Vagina (tissue), 2 donors: ENCODE data around the gene CTDSPL. TPM values are rescaled to one million over a fixed set of nuclear protein-coding genes. Genes with fewer than 3 reads are reported as not detected.
"Not testable (repeated sequence)": the region's sequence is repeated elsewhere in the genome, so short reads cannot be mapped to it uniquely, and the experiment has no call there.

ENCODE experiments used
- DNase-seq, 2 donors: peaks; one replicate each; pipeline ENCODE4 v3.0.0-alpha.2; 2017; ENCODE audit errors: extremely low spot score in 2 of 2
- H3K27ac ChIP-seq: fragments of 200-600 bp; sonication (generic); one replicate; pipeline ENCODE4 v1.5.1; 2019
- H3K27me3 ChIP-seq: fragments of 200-600 bp; sonication (generic); one replicate; pipeline ENCODE4 v1.5.1; 2019
- H3K36me3 ChIP-seq, 2 donors: fragments of 200-600 bp; sonication (generic); one replicate each; pipeline ENCODE4 v1.5.1; 2017 to 2019
- H3K4me1 ChIP-seq: fragments of 200-600 bp; sonication (generic); one replicate; pipeline ENCODE4 v1.5.1; 2019
- H3K4me3 ChIP-seq, 2 donors: fragments of 200-600 bp; sonication (generic); 1 replicate in 1 of 2; 2 replicates in 1 of 2; pipeline ENCODE4 v1.5.1; 2016 to 2019
- H3K9me3 ChIP-seq: fragments of 200-600 bp; sonication (generic); one replicate; pipeline ENCODE4 v1.5.1; 2019
- CTCF ChIP-seq, 3 experiments: fragments of 450-650 bp in 2 of 3; fragments of 200-600 bp in 1 of 3; sonication (generic) in 1 of 3; IDR thresholded peaks; one replicate each; pipeline ENCODE4 v1.5.1; 2017 to 2019; ENCODE audit warnings: antibody characterized with exemption in 3 of 3, mild to moderate bottlenecking in 2 of 3, moderate library complexity in 2 of 3
- POLR2A ChIP-seq, 2 donors: fragments of 450-650 bp; IDR thresholded peaks; one replicate each; pipeline ENCODE4 v1.6.1; 2017; ENCODE audit warnings: antibody characterized with exemption in 2 of 2, mild to moderate bottlenecking in 2 of 2, moderate library complexity in 2 of 2
- POLR2AphosphoS5 ChIP-seq, 2 donors: sonication (generic); formaldehyde crosslinking; IDR thresholded peaks; one replicate each; pipeline ENCODE4 v1.9.0; 2017; ENCODE audit warnings: antibody characterized with exemption in 2 of 2, mild to moderate bottlenecking in 2 of 2, low read depth in 1 of 2; ENCODE audit not compliant: insufficient read depth in 1 of 2
- intact Hi-C: fragments of 100-400 bp; cut with DNase I; formaldehyde crosslinking; loops from one replicate; pipeline ENCODE4 v1.15.1; 2023
- total RNA-seq: library from RNA; depleted of rRNA; stranded (reverse); fragments of >200 nt; gene quantifications from one replicate; pipeline ENCODE4 v1.2.3, GENCODE V29; 2016

The CTDSPL gene
- total RNA-seq: 28.0 TPM

GRCh38 chr3:37861620-37862041 lies at the start of gene CTDSPL:
Gene CTDSPL, plus strand, starts transcription at chr3:37861880. Its CDS starts 320 bp downstream, at chr3:37862200.
- no peak for DNase-seq
- peak within 1 kb of the TSS; percentile 80 to 86 for H3K4me3 ChIP-seq
- peaks cover 55% of the 10 kb centered on the region for H3K4me1 ChIP-seq
- intact Hi-C loops: no loop called here
- no peak for TF ChIP-seq POLR2A (IDR thresholded peaks at IDR 0.05)
- no peak for TF ChIP-seq POLR2AphosphoS5 (IDR thresholded peaks at IDR 0.05; ENCODE audit: insufficient read depth in 1 of 2, low read depth in 1 of 2)
- TF ChIP-seq CTCF (IDR thresholded peaks at IDR 0.05): no peak
- H3K27ac ChIP-seq: peak within 1 kb of the TSS; percentile 91
- no peaks in the 10 kb centered on the region for H3K36me3 ChIP-seq
- H3K9me3 ChIP-seq: no peaks in the 10 kb centered on the region
- no peaks in the 10 kb centered on the region for H3K27me3 ChIP-seq

GRCh38 chr3:37812499-37812896 lies 49.2 kb upstream of the CTDSPL start:
- Histone ChIP-seq H3K27ac (peak overlapping the region; percentile 61), H3K9me3 (no peaks in the 10 kb centered on the region), H3K36me3 (no peaks in the 10 kb centered on the region), H3K27me3 (no peaks in the 10 kb centered on the region), H3K4me3 (no peak overlapping the region), H3K4me1 (peaks cover 19% of the 10 kb centered on the region)
- TF ChIP-seq POLR2AphosphoS5 (IDR thresholded peaks at IDR 0.05; ENCODE audit: insufficient read depth in 1 of 2, low read depth in 1 of 2) (no peak), CTCF (IDR thresholded peaks at IDR 0.05) (no peak), POLR2A (IDR thresholded peaks at IDR 0.05) (no peak)
- intact Hi-C loops: no loop called here
- peak in 1 of 2 donors; percentile 82 for DNase-seq

DNA sequence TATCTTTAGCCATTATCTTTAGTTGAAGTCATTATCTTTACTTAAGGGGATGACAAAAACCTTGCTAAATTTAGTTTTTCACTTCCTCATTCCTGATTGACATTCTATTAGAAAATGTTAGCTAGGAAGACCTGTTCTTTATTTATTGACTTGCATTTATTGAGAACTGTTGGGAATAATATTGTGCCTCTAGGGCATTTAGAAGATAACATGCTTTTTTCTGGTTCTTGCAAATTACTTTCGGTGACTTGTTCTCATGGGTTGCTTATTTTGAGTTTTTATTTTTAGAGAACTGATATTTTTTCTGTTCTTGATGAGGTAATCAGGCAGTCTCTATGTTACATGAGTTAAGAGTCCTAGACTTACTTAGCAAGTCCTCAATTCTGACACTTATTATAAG lies 48.3 kb upstream of the CTDSPL start:
- intact Hi-C loops: no loop called here
- Histone ChIP-seq H3K4me1 (peaks cover 19% of the 10 kb centered on the region), H3K27me3 (no peaks in the 10 kb centered on the region), H3K27ac (peak overlapping the region; percentile 61), H3K9me3 (no peaks in the 10 kb centered on the region), H3K4me3 (no peak overlapping the region), H3K36me3 (no peaks in the 10 kb centered on the region)
- no peak for DNase-seq
- no peak for TF ChIP-seq CTCF (IDR thresholded peaks at IDR 0.05)
- TF ChIP-seq POLR2A (IDR thresholded peaks at IDR 0.05): no peak
- no peak for TF ChIP-seq POLR2AphosphoS5 (IDR thresholded peaks at IDR 0.05; ENCODE audit: insufficient read depth in 1 of 2, low read depth in 1 of 2)

DNA sequence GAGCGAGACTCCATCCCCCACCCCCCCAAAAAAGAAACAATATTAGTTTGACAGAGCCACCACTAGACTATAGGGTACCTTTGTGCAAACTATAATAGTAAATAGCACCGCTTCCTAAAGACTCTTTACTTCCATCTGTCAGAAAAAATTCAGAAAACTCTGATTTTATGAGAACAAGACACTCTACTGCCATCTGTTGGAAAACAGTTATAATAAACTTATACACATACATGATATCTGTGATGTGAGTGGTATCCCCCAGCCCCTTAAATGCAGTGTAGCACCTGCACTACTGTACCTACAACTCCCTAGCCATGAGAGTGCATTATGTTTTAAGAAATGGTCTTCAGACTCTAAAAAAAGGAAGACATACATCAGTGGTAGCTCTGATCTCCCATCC lies 47.1 kb upstream of the CTDSPL start:
- H3K4me1 ChIP-seq: peaks cover 19% of the 10 kb centered on the region
- no peaks in the 10 kb centered on the region for H3K36me3 ChIP-seq
- TF ChIP-seq POLR2A (IDR thresholded peaks at IDR 0.05) (no peak), CTCF (IDR thresholded peaks at IDR 0.05) (peak in 1 of 3 experiments; percentile 8)
- H3K27ac ChIP-seq: no peak overlapping the region
- H3K27me3 ChIP-seq: no peaks in the 10 kb centered on the region
- DNase-seq: no peak
- intact Hi-C loops: no loop called here
- no peaks in the 10 kb centered on the region for H3K9me3 ChIP-seq
- no peak overlapping the region for H3K4me3 ChIP-seq

- H3K4me3 ChIP-seq, H3K36me3 ChIP-seq, DNase-seq, intact Hi-C loops, H3K27ac ChIP-seq, H3K27me3 ChIP-seq, H3K9me3 ChIP-seq: not testable (repeated sequence)
- peaks cover 19% of the 10 kb centered on the region for H3K4me1 ChIP-seq
These were observed 46.5 kb upstream of the CTDSPL start for GRCh38 chr3:37815156-37815555.

DNA sequence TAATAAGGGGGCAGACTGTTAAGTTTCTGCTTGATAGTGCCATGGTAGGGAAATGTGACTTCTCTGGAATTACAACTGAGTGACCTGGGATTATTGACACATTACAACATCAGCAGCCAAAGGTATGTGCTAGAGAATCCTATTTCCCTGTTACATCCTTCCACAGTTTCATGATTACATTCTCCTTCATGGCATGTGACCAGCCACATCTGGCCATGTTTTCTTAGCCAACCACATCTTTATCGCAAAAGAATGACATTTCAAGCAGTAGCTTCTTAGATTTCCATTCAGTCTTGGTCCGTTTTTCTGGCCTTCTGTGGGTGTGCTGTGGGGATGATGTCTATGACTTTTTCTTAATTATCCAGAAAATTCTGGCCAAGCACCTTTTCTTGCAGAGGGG lies 45.4 kb upstream of the CTDSPL start:
- no peaks in the 10 kb centered on the region for H3K36me3 ChIP-seq
- intact Hi-C loops: no loop called here
- no peak overlapping the region for H3K27ac ChIP-seq
- no peaks in the 10 kb centered on the region for H3K27me3 ChIP-seq
- no peak for TF ChIP-seq POLR2A (IDR thresholded peaks at IDR 0.05)
- no peak for TF ChIP-seq CTCF (IDR thresholded peaks at IDR 0.05)
- TF ChIP-seq POLR2AphosphoS5 (IDR thresholded peaks at IDR 0.05; ENCODE audit: insufficient read depth in 1 of 2, low read depth in 1 of 2): no peak
- no peak overlapping the region for H3K4me3 ChIP-seq
- peaks cover 12% of the 10 kb centered on the region for H3K4me1 ChIP-seq
- H3K9me3 ChIP-seq: no peaks in the 10 kb centered on the region
- DNase-seq: no peak
